ENCODE data around the gene S100A7A.

The S100A7A gene

GRCh38 chr1:153428791-153429190, 12.5 kb downstream of the S100A7A start:
- no peak overlapping the region for H3K4me3 Mint-ChIP-seq
- no peaks in the 10 kb centered on the region for H3K9me3 Mint-ChIP-seq
- no peaks in the 10 kb centered on the region for H3K4me1 Mint-ChIP-seq
- H3K27ac Mint-ChIP-seq = no peak overlapping the region
- H3K36me3 Mint-ChIP-seq = no peaks in the 10 kb centered on the region
- peaks cover 58% of the 10 kb centered on the region for H3K27me3 Mint-ChIP-seq
- ATAC-seq = no peak

- peaks cover 52% of the 10 kb centered on the region for H3K27me3 Mint-ChIP-seq
- no peaks in the 10 kb centered on the region for H3K9me3 Mint-ChIP-seq
- H3K4me3 Mint-ChIP-seq = no peak overlapping the region
- no peaks in the 10 kb centered on the region for H3K36me3 Mint-ChIP-seq
- no peaks in the 10 kb centered on the region for H3K4me1 Mint-ChIP-seq
- H3K27ac Mint-ChIP-seq = no peak overlapping the region
- no peak for ATAC-seq
Observed at GRCh38 chr1:153429266-153430165, 13.2 kb downstream of the S100A7A start.

- ATAC-seq = no peak
- Mint-ChIP-seq H3K36me3 (no peaks in the 10 kb centered on the region), H3K9me3 (no peaks in the 10 kb centered on the region), H3K4me1 (no peaks in the 10 kb centered on the region), H3K27ac (no peak overlapping the region), H3K4me3 (no peak overlapping the region), H3K27me3 (peaks cover 46% of the 10 kb centered on the region)
Observed at GRCh38 chr1:153430166-153430553, 13.8 kb downstream of the S100A7A start.

- H3K27ac Mint-ChIP-seq = no peak overlapping the region
- no peaks in the 10 kb centered on the region for H3K36me3 Mint-ChIP-seq
- no peaks in the 10 kb centered on the region for H3K4me1 Mint-ChIP-seq
- no peak overlapping the region for H3K4me3 Mint-ChIP-seq
- ATAC-seq = no peak
- H3K9me3 Mint-ChIP-seq = no peaks in the 10 kb centered on the region
- peaks cover 43% of the 10 kb centered on the region for H3K27me3 Mint-ChIP-seq
Observed at GRCh38 chr1:153430561-153430960, 14.2 kb downstream of the S100A7A start.

- H3K4me1 Mint-ChIP-seq = no peaks in the 10 kb centered on the region
- no peak overlapping the region for H3K27ac Mint-ChIP-seq
- no peak overlapping the region for H3K4me3 Mint-ChIP-seq
- no peaks in the 10 kb centered on the region for H3K36me3 Mint-ChIP-seq
- H3K9me3 Mint-ChIP-seq = no peaks in the 10 kb centered on the region
- peaks cover 43% of the 10 kb centered on the region for H3K27me3 Mint-ChIP-seq
- no peak for ATAC-seq
Observed at GRCh38 chr1:153431002-153431401, 14.7 kb downstream of the S100A7A start.

- no peak overlapping the region for H3K4me3 Mint-ChIP-seq
- no peaks in the 10 kb centered on the region for H3K9me3 Mint-ChIP-seq
- H3K36me3 Mint-ChIP-seq = no peaks in the 10 kb centered on the region
- peaks cover 43% of the 10 kb centered on the region for H3K27me3 Mint-ChIP-seq
- H3K4me1 Mint-ChIP-seq = no peaks in the 10 kb centered on the region
- no peak for ATAC-seq
- no peak overlapping the region for H3K27ac Mint-ChIP-seq
Observed at GRCh38 chr1:153431427-153431826, 15.1 kb downstream of the S100A7A start.

GRCh38 chr1:153431928-153432327, 15.6 kb downstream of the S100A7A start:
- H3K36me3 Mint-ChIP-seq = no peaks in the 10 kb centered on the region
- ATAC-seq = no peak
- H3K4me1 Mint-ChIP-seq = no peaks in the 10 kb centered on the region
- H3K27me3 Mint-ChIP-seq = peaks cover 41% of the 10 kb centered on the region
- no peak overlapping the region for H3K4me3 Mint-ChIP-seq
- H3K9me3 Mint-ChIP-seq = no peaks in the 10 kb centered on the region
- H3K27ac Mint-ChIP-seq = no peak overlapping the region

GRCh38 chr1:153432874-153433681, 16.8 kb downstream of the S100A7A start:
- no peak overlapping the region for H3K27ac Mint-ChIP-seq
- H3K27me3 Mint-ChIP-seq = peaks cover 40% of the 10 kb centered on the region
- ATAC-seq = no peak
- no peak overlapping the region for H3K4me3 Mint-ChIP-seq
- H3K4me1 Mint-ChIP-seq = no peaks in the 10 kb centered on the region
- no peaks in the 10 kb centered on the region for H3K36me3 Mint-ChIP-seq
- no peaks in the 10 kb centered on the region for H3K9me3 Mint-ChIP-seq

GRCh38 chr1:153434746-153435455, 18.6 kb downstream of the S100A7A start:
- Mint-ChIP-seq H3K9me3 (no peaks in the 10 kb centered on the region), H3K27ac (no peak overlapping the region), H3K36me3 (no peaks in the 10 kb centered on the region), H3K4me1 (no peaks in the 10 kb centered on the region), H3K27me3 (peaks cover 24% of the 10 kb centered on the region), H3K4me3 (no peak overlapping the region)
- no peak for ATAC-seq

GRCh38 chr1:153437236-153437635, 20.9 kb downstream of the S100A7A start:
- H3K4me3 Mint-ChIP-seq = no peak overlapping the region
- peaks cover 35% of the 10 kb centered on the region for H3K27me3 Mint-ChIP-seq
- no peaks in the 10 kb centered on the region for H3K9me3 Mint-ChIP-seq
- no peaks in the 10 kb centered on the region for H3K36me3 Mint-ChIP-seq
- no peak overlapping the region for H3K27ac Mint-ChIP-seq
- ATAC-seq = no peak
- H3K4me1 Mint-ChIP-seq = no peaks in the 10 kb centered on the region

GRCh38 chr1:153438599-153438998, 22.3 kb downstream of the S100A7A start:
- no peaks in the 10 kb centered on the region for H3K4me1 Mint-ChIP-seq
- peaks cover 41% of the 10 kb centered on the region for H3K27me3 Mint-ChIP-seq

GRCh38 chr1:153439273-153439672, 23.0 kb downstream of the S100A7A start:
- no peak overlapping the region for H3K27ac Mint-ChIP-seq
- H3K36me3 Mint-ChIP-seq = no peaks in the 10 kb centered on the region
- ATAC-seq = no peak
- peaks cover 48% of the 10 kb centered on the region for H3K27me3 Mint-ChIP-seq
- no peaks in the 10 kb centered on the region for H3K4me1 Mint-ChIP-seq
- H3K9me3 Mint-ChIP-seq = no peaks in the 10 kb centered on the region
- H3K4me3 Mint-ChIP-seq = no peak overlapping the region

More at GRCh38 chr1:153438599-153438998, 22.3 kb downstream of the S100A7A start:
- Mint-ChIP-seq H3K27ac (no peak overlapping the region), H3K36me3 (no peaks in the 10 kb centered on the region), H3K9me3 (no peaks in the 10 kb centered on the region), H3K4me3 (no peak overlapping the region)
- ATAC-seq = no peak

GRCh38 chr1:153441238-153441755, 25.0 kb downstream of the S100A7A start:
- Mint-ChIP-seq H3K36me3 (no peaks in the 10 kb centered on the region), H3K9me3 (no peaks in the 10 kb centered on the region), H3K27ac (no peak overlapping the region), H3K27me3 (peaks cover 59% of the 10 kb centered on the region), H3K4me3 (no peak overlapping the region), H3K4me1 (no peaks in the 10 kb centered on the region)
- no peak for ATAC-seq

GRCh38 chr1:153443486-153443885, 27.2 kb downstream of the S100A7A start:
- Mint-ChIP-seq H3K36me3 (no peaks in the 10 kb centered on the region), H3K27me3 (peaks cover 67% of the 10 kb centered on the region), H3K4me1 (no peaks in the 10 kb centered on the region), H3K27ac (no peak overlapping the region), H3K9me3 (no peaks in the 10 kb centered on the region), H3K4me3 (no peak overlapping the region)
- ATAC-seq = no peak

- Mint-ChIP-seq H3K4me3 (no peak overlapping the region), H3K27ac (no peak overlapping the region), H3K9me3 (no peaks in the 10 kb centered on the region), H3K4me1 (no peaks in the 10 kb centered on the region), H3K36me3 (no peaks in the 10 kb centered on the region), H3K27me3 (peaks cover 73% of the 10 kb centered on the region)
- no peak for ATAC-seq
Observed at GRCh38 chr1:153444078-153444477, 27.8 kb downstream of the S100A7A start.
